Activated CD8-positive, alpha-beta memory T cell treated with anti-CD3 and anti-CD28 coated beads for 48 hours (primary cell): ENCODE measurements around the gene PRCC.

ENCODE experiments used
- DNase-seq, 3 experiments: peaks; one replicate each; pipeline ENCODE4 v3.0.0-alpha.2; 2020; ENCODE audit warnings: low read depth in 2 of 3, low spot score in 2 of 3

The PRCC gene

DNA sequence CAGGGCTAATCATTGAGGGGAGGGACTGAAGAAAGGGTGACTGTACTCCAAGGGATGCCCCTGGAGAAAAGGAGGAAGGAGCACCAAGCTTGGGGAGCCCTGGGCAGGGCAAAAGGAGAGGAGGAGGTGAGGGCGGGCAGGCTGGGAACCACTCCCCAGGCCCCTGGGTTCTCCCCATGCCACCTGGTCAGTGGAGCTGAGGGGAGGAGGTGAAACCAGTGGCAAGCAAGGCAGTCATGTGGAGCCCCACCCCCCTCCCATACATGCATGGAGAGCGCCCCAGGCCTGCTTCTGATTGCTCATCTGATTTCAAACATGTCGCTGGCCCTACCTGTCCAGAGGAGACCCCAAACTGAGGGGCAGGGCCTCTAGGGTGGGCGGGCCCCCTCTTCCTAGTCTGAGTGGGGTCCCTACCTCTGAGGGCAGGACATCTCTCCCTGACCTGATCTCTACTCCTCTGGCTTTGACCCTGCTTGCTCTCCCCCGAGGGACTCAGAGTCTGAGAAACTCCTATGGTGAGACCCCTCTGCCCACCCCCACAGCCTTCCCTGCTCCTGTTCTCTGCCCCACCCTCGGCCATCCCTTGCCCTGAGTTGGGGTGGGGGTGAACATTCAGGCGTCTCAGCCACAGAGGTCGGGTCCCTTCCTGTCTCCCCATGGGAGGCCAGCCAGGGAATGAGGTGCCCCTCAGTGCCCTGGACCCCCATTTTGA, 73.0 kb downstream of the PRCC start:
- no peak for DNase-seq

DNA sequence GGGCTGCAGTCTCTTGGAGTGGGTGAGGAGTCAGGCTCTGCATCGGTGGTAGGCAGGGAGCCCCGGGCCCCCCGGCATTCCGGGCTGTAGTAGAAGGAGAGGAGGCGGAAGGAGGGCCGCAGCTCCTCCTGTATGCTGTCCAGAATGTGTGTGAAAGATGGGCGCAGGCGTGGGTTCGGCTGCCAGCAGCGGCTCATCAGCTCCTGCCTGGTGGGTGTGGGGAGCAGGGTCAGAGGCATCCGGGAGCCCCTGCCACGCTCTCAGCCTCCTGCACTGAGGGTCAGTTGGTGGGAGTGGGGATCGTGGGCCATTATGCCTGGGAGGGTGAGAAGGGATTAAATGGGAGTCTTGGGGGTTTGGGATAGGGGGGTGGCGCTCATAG, 73.6 kb downstream of the PRCC start:
- DNase-seq: no peak

DNA sequence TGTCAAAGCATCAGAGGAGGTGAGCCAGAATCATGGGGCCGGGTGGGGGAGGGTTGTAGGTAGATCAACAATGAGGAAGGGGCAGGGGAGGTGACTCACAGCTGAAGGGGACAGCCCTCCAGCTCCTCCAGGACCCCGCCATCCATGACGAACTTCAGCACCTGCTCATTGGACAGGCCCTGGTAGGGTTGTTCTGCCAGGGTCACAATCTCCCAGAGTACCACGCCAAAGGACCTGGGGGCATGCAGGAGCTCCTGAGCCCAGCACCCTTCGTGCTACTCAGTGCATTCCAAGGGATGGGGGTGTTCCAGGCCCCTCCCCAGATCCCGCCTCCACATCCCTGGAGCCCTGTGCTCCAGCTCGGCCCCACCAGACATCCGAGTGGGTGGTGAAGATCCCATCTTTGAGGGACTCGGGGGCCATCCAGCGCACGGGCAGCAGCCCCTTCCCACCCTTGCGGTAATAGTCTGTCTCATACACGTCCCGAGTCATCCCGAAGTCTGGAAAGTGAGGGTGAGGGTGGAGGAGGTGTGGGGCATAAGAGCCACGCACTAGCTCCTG, 74.0 kb downstream of the PRCC start:
- no peak for DNase-seq

DNA sequence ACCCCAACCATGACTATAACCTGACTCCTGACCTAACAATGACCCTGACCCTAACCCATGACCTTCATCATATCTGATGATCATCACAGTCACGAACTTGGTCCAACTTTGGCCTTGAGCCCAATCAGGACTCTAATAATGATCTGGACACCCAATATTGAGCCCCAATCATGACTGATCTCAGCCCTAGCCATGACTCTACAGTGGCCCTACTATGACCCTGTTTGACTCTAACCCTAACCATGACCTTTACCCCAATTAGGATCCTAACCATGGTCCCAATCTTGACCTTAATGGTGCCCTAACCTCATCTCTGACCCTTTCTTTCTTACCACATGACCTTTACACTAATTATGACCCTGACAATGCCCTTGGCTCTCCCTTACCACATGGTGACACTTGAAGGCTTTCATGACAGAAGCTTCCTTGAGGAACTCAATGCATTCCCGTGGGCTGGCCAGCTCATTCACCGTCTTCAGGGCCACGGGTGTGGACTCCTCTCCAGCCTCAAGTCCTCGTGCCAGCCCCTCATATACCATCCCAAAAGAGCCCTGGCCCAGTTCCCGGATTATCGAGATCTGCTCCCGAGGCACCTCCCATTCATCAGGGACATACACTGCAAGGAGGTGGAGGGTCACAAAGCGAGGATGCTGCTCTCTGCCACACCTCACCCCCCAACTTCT, 75.4 kb downstream of the PRCC start:
- DNase-seq: no peak

DNA sequence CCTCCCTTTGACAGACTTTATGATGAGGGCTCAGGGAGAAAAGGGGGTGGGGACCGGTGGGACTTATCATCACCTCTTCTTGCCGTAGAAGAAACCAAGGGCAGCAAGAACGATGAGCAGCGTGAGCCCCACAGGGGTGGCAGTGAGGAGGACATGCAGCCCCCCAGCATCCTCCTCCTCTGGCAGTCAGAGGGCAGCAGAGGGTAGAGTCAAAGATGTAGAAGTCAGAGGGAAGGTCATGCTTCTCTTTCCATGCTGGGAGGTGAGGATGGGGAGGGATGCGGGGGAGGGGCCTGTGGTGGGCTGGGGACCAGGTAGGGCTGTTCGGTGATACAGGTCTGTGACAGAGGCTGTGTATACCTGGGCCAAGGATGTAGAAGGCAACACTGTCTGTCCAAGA, 76.8 kb downstream of the PRCC start:
- DNase-seq: no peak

DNA sequence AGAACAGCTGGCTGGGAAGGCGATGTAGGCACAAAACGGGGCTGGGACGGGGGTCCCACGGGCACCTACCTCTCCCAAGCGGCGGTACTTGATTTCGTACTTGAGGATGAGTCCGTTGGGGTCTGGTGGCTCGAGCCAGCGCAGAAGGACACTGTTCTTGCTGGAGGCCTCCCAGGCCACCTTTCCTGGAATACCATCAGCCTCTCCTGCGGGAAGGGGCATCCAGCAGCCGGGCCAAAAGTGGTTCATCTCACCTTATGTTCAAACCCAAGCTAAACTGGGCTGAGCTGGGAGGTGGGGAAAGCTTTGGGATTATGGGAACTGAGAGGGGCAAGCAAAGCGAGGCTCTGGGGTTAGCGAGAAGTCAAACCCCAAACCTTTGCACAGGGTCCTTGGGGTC, 77.3 kb downstream of the PRCC start:
- DNase-seq: no peak

DNA sequence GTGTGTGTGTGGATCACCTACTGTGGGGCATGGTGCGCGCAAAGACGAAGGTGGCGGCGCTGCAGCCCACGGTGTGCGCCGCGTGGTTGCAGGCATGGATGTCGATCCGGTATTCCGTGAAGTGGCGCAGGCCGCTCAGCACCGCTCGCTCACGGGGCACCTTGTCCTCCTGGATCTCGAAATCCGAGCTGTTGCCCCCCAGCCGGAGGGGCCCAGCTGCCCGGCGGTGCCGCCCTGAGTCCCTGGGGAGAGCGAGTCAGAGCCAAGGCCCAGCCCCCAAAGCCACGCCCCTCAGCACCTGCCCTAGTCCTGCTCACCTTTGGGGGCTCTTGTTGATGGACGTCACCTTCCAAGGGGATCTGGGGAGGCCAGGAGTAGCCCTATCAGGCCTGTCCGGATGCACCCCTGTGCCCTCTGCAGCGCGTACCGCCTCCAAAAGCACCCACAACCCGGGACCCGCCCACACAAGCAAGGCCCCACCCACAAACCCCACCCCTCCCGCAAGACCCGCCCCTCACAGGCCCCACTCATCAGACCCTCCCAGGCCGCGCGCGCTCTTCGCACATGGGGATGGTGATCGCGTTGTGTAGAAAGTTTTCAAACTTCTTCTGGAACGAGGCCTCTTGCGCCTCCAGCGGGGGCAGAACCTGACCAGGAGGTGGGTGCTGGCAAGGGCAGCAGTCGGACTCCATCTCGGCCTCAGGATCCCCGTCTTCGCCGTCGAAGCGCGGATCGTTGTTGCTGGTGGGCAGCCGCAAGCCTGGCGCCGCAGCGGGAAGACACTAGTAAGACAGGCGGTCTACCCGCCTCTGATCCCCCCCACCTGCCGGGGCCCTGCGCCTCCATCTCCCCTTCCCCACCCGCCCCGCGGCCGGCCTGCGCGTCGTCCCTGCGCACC, 78.0 kb downstream of the PRCC start:
- no peak for DNase-seq

DNA sequence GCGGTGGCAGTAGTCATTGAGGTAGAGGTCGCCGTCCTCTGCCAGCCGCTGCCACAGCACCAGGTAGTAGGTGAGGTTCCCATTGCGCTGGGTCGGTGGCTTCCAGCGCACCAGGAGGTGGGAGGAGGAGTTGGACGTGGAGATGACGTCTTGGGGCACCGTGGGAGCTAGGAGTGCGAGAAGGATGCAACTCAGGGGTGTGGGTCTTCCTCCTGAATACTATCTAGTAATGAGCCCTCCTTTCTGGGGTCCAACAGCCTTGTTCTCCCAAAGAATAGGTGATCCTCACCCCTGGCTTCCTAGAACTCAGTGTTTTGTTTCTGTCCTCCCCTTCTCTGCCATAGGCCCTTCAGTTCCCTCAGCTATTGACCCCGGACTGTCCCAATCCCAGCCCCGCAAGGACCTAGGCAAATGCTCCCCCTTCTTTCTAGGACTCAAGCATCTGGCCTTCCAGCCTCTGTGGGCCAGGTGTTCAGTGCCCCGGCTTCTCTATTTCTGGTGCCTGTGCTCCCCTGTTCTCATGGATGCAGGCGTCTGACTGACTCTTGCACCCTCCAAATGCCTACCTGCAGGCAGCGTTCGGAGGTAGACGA, 78.7 kb downstream of the PRCC start:
- DNase-seq: no peak

DNA sequence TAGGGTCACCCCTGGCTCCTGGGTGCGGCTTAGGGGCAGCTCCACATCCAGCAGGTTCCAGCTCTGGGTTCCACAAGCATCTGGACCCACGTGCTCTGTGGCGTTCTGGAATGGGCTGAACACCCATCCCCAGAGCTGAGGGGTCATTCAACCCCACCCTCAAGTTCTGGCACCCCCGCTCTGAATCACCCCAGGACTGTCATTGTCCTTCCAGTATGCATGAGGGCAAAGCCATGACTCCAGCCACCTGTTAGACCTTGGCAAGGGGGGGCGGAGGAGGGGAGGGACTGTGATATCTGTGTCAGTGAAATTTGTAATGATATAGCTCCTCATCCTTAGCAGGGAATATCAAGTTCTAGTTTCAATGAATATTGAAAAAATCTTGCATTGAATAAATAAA, 79.3 kb downstream of the PRCC start:
- DNase-seq: no peak

DNA sequence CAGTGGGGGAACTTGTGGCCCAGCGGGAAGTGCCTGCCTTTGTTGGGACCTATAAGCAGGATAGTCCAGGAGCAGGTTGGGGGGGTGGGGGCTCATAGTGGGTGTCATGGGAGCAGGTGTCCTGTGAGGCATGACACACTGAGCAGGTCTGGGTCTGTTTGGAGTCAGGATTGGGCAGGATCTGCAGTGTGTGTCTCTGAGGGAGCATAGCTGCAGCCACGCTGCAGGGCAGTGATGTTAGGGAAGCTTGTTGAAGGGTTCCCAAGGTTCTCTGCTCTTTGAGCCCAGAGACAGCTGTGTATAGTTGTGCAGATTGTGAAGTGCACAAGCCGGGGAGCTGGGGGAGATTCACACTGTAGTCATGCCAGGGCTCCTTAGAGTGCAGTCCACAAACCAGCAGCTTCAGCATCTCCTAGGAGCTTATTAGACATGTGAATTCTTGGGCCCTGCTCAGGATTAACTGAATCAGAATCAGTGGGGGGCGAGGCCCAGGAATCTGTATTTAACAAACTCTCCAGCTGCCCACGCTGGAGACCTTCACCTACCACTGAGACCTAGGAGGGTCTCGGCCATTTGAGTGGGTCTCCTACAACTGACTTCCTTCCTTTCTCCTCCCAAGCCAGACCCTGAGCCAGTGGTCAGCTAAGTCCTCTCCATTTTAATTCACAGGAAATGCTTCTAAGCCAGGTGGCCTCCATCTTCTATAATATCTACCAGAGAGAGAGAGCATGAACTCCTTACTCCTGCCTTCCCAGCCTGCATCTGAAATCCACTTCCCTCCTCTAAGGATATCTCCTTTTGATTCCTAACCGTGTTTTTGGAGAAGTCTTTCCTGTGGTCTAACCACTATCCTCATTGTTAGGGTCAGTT, 80.5 kb downstream of the PRCC start:
- DNase-seq: no peak

DNA sequence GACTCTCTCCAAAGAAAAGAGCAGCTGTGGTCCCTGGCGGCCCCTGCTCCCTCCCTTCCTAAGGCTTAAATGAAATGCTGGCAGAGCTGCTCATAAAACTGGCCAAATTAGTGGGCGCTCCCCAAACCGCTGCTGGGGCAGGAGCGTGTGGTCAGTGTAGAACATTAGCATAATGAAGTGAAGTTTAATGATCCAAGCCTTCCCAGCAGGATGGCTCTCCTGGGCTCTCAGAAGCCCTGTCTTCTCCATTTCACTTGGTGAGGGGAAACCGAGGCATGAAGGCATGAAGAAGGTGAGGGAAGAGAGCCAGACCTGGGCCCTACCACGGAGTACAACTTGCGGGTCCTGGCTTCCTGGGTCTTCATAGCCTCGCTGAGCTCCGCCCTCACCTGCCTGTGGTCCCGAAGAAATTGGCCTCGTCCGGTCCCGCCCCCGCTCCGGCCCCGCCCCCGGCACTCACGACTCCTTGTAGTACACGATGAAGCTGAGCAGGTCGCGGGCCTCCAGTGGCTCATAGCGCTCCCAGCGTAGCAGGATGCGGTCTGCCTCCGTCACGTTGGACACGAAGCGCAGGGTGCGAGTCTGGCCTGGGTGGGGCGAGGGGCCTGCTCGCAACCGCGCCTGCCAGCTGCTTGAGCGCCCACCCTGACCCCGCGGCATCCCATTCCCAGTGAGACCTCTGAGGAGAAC, 81.3 kb downstream of the PRCC start:
- peak in 2 of 3 experiments; percentile 49 to 55 for DNase-seq

DNA sequence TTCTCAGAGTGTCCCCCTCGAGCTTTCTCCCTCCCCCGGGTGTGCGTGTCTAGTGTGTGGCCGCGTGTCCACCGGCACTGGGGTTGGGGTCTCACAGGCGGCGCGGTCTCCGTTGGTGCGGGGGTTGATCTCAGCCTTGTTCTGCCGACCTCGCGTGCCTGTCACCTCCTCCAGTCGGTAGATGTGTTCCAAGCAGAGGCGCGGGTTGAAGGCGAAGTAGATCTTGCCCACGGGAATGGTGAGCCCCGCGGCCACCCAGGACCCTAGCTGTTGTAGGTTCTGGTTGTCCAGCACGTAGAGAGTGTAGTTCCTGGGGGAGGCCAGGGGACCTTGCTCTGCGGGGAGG, 81.8 kb downstream of the PRCC start:
- no peak for DNase-seq
